Coronary artery (tissue), 2 donors: ENCODE data around the gene CFL2.

Experiments
- DNase-seq: peaks from one replicate; pipeline ENCODE4 v3.0.0-alpha.2; 2017; ENCODE audit warnings: low spot score
- H3K27ac ChIP-seq, 2 donors: fragments of 200-600 bp; sonication (generic); one replicate each; pipeline ENCODE4 v1.5.1; 2016 to 2019
- H3K4me3 ChIP-seq: fragments of 200-600 bp; sonication (generic); 2 replicates; pipeline ENCODE4 v1.5.1; 2016; ENCODE audit warnings: mild to moderate bottlenecking, moderate library complexity
- TF ChIP-seq, protein P1 (sequence below): fragments of 200-600 bp; sonication (generic); IDR thresholded peaks from one replicate; pipeline ENCODE4 v1.5.1; 2019; ENCODE audit warnings: antibody characterized with exemption

The CFL2 gene

DNA sequence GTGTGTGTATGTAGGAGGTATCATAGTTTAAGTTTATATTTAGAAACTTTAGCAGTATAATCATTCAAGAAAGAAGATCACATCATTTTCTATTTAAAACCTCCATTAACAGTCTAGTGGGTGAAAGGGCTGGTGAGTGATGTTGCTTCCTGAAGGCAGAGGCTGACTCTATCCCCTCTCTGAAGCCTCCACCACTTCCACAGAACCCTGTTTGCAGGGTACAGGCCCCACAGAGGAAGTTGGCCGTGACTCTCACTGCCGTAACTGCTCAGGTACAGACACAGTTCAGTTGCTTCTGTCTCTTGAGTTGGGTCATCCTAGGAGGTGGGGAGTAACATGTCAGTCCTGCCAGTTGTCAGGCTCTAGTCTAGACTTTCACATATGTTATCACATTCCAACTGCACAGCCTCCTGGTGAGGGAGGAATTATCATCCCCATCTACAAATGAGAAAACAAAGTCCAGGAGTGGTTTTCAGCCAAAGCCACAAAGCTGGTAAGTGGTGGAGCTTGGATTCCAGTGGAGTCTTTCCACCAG, 31.5 kb downstream of the CFL2 start:
- no peak for DNase-seq
- no peak overlapping the region for H3K27ac ChIP-seq
- H3K4me3 ChIP-seq = no peak overlapping the region
- TF ChIP-seq, protein P1, sequence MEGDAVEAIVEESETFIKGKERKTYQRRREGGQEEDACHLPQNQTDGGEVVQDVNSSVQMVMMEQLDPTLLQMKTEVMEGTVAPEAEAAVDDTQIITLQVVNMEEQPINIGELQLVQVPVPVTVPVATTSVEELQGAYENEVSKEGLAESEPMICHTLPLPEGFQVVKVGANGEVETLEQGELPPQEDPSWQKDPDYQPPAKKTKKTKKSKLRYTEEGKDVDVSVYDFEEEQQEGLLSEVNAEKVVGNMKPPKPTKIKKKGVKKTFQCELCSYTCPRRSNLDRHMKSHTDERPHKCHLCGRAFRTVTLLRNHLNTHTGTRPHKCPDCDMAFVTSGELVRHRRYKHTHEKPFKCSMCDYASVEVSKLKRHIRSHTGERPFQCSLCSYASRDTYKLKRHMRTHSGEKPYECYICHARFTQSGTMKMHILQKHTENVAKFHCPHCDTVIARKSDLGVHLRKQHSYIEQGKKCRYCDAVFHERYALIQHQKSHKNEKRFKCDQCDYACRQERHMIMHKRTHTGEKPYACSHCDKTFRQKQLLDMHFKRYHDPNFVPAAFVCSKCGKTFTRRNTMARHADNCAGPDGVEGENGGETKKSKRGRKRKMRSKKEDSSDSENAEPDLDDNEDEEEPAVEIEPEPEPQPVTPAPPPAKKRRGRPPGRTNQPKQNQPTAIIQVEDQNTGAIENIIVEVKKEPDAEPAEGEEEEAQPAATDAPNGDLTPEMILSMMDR = no peak

DNA sequence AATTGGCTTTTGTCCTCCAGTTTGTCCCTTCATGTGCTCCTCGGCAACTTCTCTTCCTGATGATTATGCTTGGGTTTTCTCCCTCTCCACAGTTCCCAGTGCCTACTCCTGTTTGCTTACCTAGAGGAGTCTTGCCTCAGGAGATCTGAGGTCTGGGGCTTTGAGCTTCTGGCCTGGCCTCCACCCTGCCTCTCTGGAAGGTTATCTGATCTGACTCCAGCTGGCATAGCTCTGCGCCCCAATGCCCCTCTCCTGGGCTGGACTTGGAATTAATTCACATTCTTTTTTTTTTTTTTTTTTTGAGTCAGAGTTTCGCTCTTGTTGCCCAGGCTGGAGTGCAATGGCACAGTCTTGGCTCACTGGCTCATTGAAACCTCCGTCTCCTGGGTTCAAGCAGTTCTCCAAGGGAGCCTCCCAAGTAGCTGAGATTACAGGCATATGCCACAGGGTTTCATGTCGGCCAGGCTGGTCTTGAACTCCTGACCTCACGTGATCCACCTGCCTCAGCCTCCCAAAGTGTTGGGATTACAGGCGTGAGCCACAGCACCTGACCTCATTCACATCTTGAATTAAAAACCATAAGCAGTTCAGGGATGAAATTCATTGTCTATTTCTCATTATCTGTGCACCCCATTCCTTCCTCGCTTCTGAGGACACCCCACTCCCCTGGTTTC, 33.5 kb downstream of the CFL2 start:
- Histone ChIP-seq H3K4me3 (no peak overlapping the region), H3K27ac (no peak overlapping the region)
- TF ChIP-seq, protein P1 = no peak
- DNase-seq = no peak

DNA sequence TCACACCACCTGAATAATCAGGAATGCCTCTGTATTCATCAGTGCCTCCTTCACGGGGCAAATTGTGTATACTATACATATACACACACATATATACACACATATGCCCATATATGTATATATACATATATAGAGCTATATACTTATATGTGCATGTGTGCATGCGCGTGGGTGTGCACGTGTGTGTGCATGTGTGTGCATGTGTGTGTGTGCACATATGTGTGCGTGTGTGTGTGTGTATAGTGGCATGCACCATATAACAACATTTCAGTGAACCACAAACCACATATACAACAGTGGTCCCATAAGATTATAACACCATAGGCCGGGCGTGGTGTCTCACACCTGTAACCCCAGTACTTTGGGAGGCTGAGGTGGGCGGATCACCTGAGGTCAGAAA, 35.7 kb downstream of the CFL2 start:
- TF ChIP-seq, protein P1 = no peak
- no peak overlapping the region for H3K4me3 ChIP-seq
- DNase-seq = no peak
- no peak overlapping the region for H3K27ac ChIP-seq

DNA sequence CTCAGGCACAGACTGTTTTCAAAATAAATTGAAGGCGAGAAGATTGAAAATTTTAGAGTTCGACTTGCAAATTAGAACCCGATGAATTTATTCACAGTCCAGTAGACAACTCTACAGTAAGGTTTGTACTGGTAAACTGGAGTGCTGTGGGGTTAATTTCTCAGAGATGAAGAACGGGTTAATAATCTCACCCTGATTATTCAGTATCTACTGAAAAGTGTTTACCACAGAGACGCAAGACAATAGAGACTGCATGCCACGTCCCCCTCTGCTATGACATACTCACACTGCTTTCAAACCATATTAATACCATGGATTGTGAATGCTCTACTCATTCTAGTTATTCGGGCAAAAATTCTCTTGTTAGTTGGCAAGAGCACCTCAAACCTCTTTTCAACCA, 36.1 kb downstream of the CFL2 start:
- TF ChIP-seq, protein P1 = no peak
- Histone ChIP-seq H3K27ac (no peak overlapping the region), H3K4me3 (no peak overlapping the region)
- no peak for DNase-seq

DNA sequence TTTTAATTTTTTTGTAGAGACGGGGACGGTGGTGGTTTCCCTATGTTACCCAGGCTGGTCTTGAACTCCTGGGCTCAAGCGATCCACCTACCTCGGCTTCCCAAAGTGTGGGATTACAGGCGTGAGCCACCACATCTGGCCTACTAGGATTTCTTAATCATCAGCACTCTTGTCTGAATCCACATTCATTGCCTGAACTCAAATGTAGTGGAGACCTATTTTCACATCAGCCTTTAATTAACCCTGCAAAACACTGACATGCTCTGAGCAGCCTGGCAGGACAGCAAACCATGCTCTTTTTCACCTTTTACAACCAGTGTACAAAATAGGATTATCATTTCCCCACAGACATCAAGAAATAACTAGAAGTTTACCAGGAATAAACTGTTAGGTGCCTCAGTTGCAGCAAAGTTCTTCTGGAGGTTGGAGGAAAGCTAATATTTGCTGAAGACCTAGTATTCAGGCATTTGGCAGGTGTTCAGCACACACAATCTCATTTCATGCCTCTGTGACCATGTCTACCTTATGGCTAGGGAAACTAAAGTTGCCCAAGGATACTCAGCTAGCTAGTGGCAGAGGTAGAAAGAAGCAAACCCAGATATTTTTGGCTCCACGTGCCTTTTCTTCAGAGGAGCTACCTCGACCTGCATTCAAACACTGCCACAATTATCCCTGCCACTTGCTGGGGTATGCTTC, 37.7 kb downstream of the CFL2 start:
- Histone ChIP-seq H3K4me3 (no peak overlapping the region), H3K27ac (no peak overlapping the region)
- no peak for DNase-seq
- TF ChIP-seq, protein P1 = no peak

DNA sequence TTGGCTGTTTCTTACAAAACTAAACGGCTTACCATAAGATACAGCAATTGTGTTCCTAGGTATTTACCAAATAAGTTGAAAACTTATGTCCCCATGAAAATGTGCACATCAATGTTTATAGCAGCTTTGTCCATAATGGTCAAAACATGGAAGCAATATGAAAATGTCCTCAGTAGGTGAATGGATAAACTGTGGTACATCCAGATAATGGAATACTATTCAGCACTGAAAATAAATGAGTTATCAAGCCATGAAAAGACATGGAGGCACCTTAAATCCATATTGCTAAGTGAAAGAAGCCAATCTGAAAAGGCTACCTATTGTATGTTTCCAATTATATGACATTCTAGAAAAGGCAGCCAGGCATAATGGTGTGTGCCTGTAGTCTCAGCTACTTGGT, 40.7 kb downstream of the CFL2 start:
- no peak for DNase-seq
- H3K27ac ChIP-seq = no peak overlapping the region
- TF ChIP-seq, protein P1 = no peak
- H3K4me3 ChIP-seq = no peak overlapping the region

DNA sequence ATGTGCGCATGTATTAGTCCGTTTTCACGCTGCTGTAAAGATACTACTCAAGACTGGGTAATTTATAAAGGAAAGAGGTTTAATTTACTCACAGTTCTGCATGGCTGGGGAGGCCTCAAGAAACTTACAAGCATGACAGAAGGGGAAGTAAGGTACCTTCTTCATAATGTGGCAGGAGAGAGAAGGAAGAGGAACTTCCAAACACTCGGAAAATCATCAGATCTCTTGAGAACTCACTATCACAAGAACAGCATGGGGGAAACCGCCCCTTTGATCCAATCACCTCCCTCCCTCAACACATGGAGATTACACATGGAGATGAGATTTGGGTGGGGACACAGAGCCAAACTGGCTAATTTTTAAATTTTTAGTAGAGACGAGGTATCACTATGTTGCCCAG, 42.7 kb downstream of the CFL2 start:
- TF ChIP-seq, protein P1 = no peak
- DNase-seq = no peak
- no peak overlapping the region for H3K27ac ChIP-seq
- no peak overlapping the region for H3K4me3 ChIP-seq
